HUES48 (cell line): Measurements from ENCODE around the gene OVOL1.
"Not testable (repeated sequence)": the region's sequence is repeated elsewhere in the genome, so short reads cannot be mapped to it uniquely, and the experiment has no call there.

Experiments
- H3K27ac ChIP-seq: one replicate; pipeline ENCODE4 v1.7.0; 2013; ENCODE audit warnings: low read depth, low read length, inconsistent platforms
- H3K27me3 ChIP-seq: 2 replicates; pipeline ENCODE4 v1.6.1; 2013; ENCODE audit warnings: mild to moderate bottlenecking, low read length; ENCODE audit not compliant: control insufficient read depth, insufficient read depth
- H3K36me3 ChIP-seq: 2 replicates; pipeline ENCODE4 v1.6.1; 2013; ENCODE audit warnings: low read length; ENCODE audit not compliant: control insufficient read depth, insufficient read depth
- H3K4me1 ChIP-seq: 2 replicates; pipeline ENCODE4 v1.6.1; 2013; ENCODE audit warnings: mild to moderate bottlenecking, low read length; ENCODE audit not compliant: control insufficient read depth, insufficient read depth
- H3K4me3 ChIP-seq: 2 replicates; pipeline ENCODE4 v1.5.1; 2013; ENCODE audit warnings: mild to moderate bottlenecking, low read depth, low read length
- H3K9ac ChIP-seq: 2 replicates; pipeline ENCODE4 v1.6.1; 2013; ENCODE audit warnings: mild to moderate bottlenecking, low read depth, low read length, moderate library complexity
- H3K9me3 ChIP-seq: 2 replicates; pipeline ENCODE4 v1.6.1; 2013; ENCODE audit warnings: low read length; ENCODE audit not compliant: control insufficient read depth, insufficient read depth

Gene OVOL1

GRCh38 chr11:65766535-65766934 is 20.3 kb upstream of the OVOL1 start:
- H3K4me3 ChIP-seq = no peak overlapping the region
- H3K4me1 ChIP-seq = no peaks in the 10 kb centered on the region
- H3K9me3 ChIP-seq = no peaks in the 10 kb centered on the region
- no peaks in the 10 kb centered on the region for H3K27me3 ChIP-seq
- no peaks in the 10 kb centered on the region for H3K36me3 ChIP-seq
- no peak overlapping the region for H3K9ac ChIP-seq
- H3K27ac ChIP-seq = no peak overlapping the region

DNA sequence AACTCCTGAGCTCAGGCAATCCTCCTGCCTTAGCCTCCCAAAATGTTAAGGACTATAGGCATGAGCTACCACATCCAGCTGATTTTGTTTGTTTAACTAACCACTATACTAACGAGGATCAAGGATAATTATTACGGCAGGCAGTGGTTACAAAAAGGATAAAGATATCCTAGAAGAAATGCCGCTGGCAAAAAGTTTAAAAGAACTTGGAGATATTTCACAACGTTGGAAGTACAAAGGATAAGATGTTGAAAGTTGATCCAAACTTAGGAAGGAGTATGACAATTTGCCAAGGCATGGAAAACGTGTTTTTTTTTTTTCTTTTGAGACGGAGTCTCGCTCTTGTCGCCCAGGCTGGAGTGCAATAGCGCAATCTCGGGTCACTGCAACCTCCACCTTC is 19.5 kb upstream of the OVOL1 start:
- H3K9me3 ChIP-seq = no peaks in the 10 kb centered on the region

DNA sequence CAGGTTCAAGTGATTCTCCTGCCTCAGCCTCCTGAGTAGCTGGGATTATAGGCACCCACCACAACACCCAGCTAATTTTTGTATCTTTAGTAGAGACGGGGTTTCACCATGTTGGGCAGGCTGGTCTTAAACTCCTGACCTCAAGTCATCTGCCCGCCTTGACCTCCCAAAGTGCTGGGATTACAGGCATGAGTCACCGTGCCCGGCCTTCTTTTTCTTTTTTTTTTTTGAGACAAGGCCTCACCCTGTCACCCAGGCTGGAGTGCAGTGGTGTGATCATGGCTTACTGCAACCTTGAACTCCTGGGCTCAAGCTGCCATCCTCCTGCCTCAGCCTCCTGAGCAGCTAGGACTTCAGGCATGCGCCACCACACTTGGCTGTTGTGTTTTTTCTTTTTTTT is 19.1 kb upstream of the OVOL1 start:
- not testable (repeated sequence) for H3K4me1 ChIP-seq, H3K27me3 ChIP-seq, H3K4me3 ChIP-seq, H3K9ac ChIP-seq, H3K27ac ChIP-seq, H3K9me3 ChIP-seq, H3K36me3 ChIP-seq

More for the DNA sequence above, 19.5 kb upstream of the OVOL1 start:
- no peak overlapping the region for H3K4me3 ChIP-seq
- H3K9ac ChIP-seq = no peak overlapping the region
- no peaks in the 10 kb centered on the region for H3K4me1 ChIP-seq
- H3K27me3 ChIP-seq = no peaks in the 10 kb centered on the region
- no peaks in the 10 kb centered on the region for H3K36me3 ChIP-seq
- H3K27ac ChIP-seq = no peak overlapping the region

DNA sequence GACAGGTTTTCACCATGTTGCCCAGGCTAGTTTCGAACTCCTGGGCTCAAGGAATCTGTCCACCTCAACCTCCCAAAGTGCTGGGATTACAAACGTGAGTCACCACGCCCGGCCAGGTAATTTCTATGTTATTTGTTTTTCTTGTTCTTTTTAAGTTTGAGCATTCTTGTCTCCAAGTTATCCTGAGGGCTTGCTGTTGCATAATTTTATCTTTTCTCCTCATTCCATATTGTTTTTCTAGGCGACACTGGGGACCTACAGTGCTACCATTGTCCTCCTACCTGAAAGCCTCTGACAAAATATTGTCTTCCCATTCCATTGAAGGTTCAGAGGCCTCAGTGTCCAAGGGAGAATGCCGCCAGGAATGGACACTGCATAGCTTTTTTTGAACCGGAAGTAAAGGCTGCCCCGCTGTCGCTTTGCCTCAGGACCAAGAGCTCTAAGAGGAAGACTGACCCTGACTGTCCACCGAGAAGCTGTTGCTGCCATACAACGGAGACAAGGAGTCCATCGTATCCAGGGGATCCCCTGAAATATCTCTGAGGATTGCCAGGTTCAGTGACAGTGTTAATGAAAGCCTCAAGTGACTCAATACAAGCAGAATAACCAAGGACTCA is 15.8 kb upstream of the OVOL1 start:
- Histone ChIP-seq H3K27ac (no peak overlapping the region), H3K27me3 (no peaks in the 10 kb centered on the region), H3K9me3 (no peaks in the 10 kb centered on the region), H3K4me3 (no peak overlapping the region), H3K9ac (no peak overlapping the region), H3K4me1 (no peaks in the 10 kb centered on the region), H3K36me3 (no peaks in the 10 kb centered on the region)

DNA sequence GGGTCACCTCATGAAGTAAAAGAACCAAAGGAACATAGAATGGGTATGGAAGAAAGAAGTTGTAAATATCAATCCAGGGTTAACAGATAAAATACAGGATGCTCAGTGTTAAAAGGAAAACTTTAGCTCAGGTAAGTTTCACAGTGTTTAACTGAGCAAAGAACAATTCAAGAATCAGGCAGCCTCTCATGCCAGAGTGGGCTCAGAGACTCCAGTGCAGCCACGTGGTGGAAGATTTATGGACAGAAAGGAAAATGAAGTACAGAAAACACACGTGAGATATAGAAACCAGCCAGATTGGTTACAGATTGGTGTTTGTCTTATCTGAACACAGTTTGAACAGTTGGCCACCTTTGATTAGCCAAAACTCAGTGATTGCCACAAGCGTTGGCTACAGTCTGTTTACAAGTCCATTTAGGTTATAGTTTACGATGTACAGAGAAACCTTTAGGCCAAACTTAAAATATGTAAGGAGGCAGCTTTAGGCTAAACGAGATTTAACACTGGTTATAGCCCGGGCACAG is 15.2 kb upstream of the OVOL1 start:
- Histone ChIP-seq H3K9me3 (no peaks in the 10 kb centered on the region), H3K36me3 (no peaks in the 10 kb centered on the region), H3K27ac (no peak overlapping the region), H3K4me3 (no peak overlapping the region), H3K9ac (no peak overlapping the region), H3K27me3 (no peaks in the 10 kb centered on the region), H3K4me1 (no peaks in the 10 kb centered on the region)

DNA sequence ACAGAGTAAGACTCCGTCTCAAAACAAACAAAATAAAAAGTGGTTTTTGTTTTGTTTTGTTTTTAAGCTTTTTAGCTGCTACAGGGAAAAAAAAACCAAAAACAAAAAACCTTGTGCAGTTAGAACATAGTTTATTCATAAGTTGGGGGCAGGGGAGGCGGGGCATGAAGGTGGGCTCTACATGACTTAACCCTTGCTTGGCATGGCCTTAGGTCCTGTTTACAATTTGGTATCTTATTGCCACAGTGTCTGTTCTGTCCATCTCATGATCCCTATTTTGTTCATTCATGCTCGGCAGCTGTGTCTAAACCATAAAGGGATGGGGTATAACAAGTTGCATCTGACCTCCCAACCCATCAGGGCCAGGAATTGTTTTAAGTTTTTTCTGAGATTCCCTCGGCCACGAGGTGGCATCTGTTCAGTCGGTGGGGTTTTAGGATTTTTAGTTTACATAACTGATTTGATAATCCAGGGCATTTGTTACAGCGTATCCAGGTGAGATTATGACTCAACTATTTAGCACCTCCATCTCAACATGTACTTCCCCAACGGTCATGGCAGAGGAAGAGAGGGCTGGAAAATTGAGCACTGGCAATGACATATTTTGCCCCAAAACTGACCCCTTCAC is 13.0 kb upstream of the OVOL1 start:
- Histone ChIP-seq H3K4me1 (no peaks in the 10 kb centered on the region), H3K27ac (no peak overlapping the region), H3K36me3 (peaks cover 13% of the 10 kb centered on the region), H3K27me3 (no peaks in the 10 kb centered on the region), H3K9me3 (no peaks in the 10 kb centered on the region), H3K9ac (no peak overlapping the region), H3K4me3 (no peak overlapping the region)

GRCh38 chr11:65774525-65775306 is 12.1 kb upstream of the OVOL1 start:
- no peaks in the 10 kb centered on the region for H3K9me3 ChIP-seq
- peaks cover 16% of the 10 kb centered on the region for H3K36me3 ChIP-seq
- H3K9ac ChIP-seq = no peak overlapping the region
- H3K4me3 ChIP-seq = no peak overlapping the region
- H3K27me3 ChIP-seq = no peaks in the 10 kb centered on the region
- H3K27ac ChIP-seq = no peak overlapping the region
- H3K4me1 ChIP-seq = no peaks in the 10 kb centered on the region

GRCh38 chr11:65776196-65776595 is 10.7 kb upstream of the OVOL1 start:
- Histone ChIP-seq H3K27ac (no peak overlapping the region), H3K36me3 (peaks cover 16% of the 10 kb centered on the region), H3K4me1 (no peaks in the 10 kb centered on the region), H3K4me3 (no peak overlapping the region), H3K27me3 (peaks cover 6% of the 10 kb centered on the region; the same call in 1 of the 2 replicates), H3K9ac (no peak overlapping the region), H3K9me3 (no peaks in the 10 kb centered on the region)

- H3K4me3 ChIP-seq = no peak overlapping the region
- H3K4me1 ChIP-seq = no peaks in the 10 kb centered on the region
- peaks cover 10% of the 10 kb centered on the region for H3K27me3 ChIP-seq
- no peak overlapping the region for H3K27ac ChIP-seq
- H3K9ac ChIP-seq = no peak overlapping the region
- peaks cover 16% of the 10 kb centered on the region for H3K36me3 ChIP-seq
- no peaks in the 10 kb centered on the region for H3K9me3 ChIP-seq
These were observed 10.1 kb upstream of the OVOL1 start for GRCh38 chr11:65776710-65777141.

DNA sequence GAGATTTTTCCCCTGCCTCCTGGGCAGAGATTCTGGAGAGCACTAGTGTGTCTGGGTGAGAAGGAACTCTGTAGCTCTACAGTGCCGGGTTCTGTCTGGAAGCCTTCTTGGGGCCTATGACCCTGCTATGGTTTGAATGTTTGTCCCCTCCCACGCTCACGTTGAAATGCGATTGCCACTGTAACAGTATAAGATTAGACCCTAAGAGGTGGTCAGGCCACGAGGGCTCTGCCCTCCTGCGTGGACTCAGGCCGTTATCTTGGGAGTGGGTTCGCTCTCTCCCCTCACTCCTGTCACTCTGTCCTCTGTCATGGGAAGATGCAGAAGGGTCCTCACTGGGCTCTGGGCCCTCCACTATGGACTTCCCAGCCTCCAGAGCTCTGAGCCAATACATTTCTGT is 9.6 kb upstream of the OVOL1 start:
- peaks cover 15% of the 10 kb centered on the region for H3K27me3 ChIP-seq
- H3K27ac ChIP-seq = no peak overlapping the region
- H3K36me3 ChIP-seq = peaks cover 16% of the 10 kb centered on the region
- no peak overlapping the region for H3K9ac ChIP-seq
- H3K4me3 ChIP-seq = no peak overlapping the region
- H3K9me3 ChIP-seq = no peaks in the 10 kb centered on the region
- H3K4me1 ChIP-seq = no peaks in the 10 kb centered on the region

DNA sequence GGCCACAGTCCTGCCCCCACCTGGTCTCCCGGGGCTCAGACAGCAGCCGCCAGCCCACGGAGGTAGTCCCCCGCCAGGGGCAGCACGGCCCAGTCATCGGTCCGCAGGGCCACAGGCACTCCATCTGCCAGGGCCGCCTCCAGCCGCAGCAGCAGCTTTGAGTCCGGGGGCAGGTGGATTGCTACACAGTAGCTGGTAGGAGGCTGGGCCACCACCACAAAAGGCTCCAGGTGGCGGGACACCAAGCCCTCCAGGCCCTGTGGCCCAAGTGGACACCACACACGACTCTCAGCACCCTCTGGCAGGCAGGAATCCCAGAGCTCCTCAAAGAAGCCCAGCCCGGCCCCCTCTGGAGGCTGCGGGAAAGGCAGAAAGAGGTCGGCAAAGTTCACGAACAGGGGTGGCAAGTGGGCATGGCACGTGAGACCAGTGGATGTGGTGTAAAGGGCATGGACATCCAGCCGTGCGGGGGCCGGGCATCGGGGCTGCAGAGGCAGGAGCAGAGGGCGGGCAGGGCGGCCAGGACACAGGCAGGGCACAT is 9.0 kb upstream of the OVOL1 start:
- peaks cover 21% of the 10 kb centered on the region for H3K27me3 ChIP-seq
- H3K27ac ChIP-seq = no peak overlapping the region
- no peak overlapping the region for H3K4me3 ChIP-seq
- H3K9me3 ChIP-seq = no peaks in the 10 kb centered on the region
- H3K9ac ChIP-seq = no peak overlapping the region
- H3K36me3 ChIP-seq = peaks cover 16% of the 10 kb centered on the region
- H3K4me1 ChIP-seq = no peaks in the 10 kb centered on the region
